Measurements from ENCODE around the gene CIB1. TPM values are rescaled to one million over a fixed set of nuclear protein-coding genes. Genes with fewer than 3 reads are reported as not detected.

The CIB1 gene
- total RNA-seq, 1 experiment from 2014 or later, result 23.0 TPM

DNA sequence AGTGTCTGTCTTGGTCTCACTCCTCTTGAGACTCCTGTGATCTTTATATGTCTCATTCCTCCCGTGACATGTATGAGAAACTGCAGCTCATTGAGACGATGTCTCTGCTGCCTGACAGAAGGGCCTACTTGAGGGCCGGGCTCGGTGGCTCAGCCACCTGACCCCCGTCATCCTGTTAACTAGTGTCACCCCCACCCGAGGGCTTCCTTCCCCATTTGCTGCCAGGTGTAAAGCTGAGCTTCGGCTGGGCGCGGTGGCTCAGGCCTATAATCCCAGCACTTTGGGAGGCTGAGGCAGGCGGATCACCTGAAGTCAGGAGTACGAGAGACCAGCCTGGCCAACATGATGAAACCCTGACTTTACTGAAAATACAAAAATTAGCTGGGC is 19.9 kb downstream of the CIB1 start:
- no peak overlapping the region for H2AFZ ChIP-seq (ENCODE audit: low read length)
- no peaks in the 10 kb centered on the region; the same call in 1 of the 2 replicates for H3K79me2 ChIP-seq (ENCODE audit: insufficient read depth, low read length)
- no peak overlapping the region for H3K4me2 ChIP-seq (ENCODE audit: insufficient read depth, insufficient read length, low read length)
- H3K9ac ChIP-seq (ENCODE audit: extremely low read depth, insufficient read length, low read length), result no peak overlapping the region
- H2AK5ac ChIP-seq (ENCODE audit: insufficient read length, low read length), result no peak overlapping the region
- H3K18ac ChIP-seq (ENCODE audit: insufficient read length, low read depth, low read length), result no peak overlapping the region
- H3K14ac ChIP-seq (ENCODE audit: insufficient read depth, low read length), result no peak overlapping the region
- H3K4me1 Mint-ChIP-seq, result peaks cover 9 to 11% of the 10 kb centered on the region in 2 experiments
- H2BK120ac ChIP-seq (ENCODE audit: low read depth, low read length, poor library complexity, severe bottlenecking), result no peak overlapping the region
- no peak overlapping the region for H3K27ac ChIP-seq (ENCODE audit: insufficient read length, low read depth, low read length)
- H3T11ph ChIP-seq (ENCODE audit: low read length), result no peak overlapping the region
- H3K4me3 Mint-ChIP-seq, result no peak overlapping the region
- peaks cover 4% of the 10 kb centered on the region for H3K23me2 ChIP-seq (ENCODE audit: insufficient read length, low read depth, low read length, poor library complexity, severe bottlenecking)
- peak overlapping the region in 2 of 3 experiments; percentile 38 to 88; a peak in 4 of 7 replicates for H3K27ac Mint-ChIP-seq
- no peaks in the 10 kb centered on the region for H3K4me1 ChIP-seq (ENCODE audit: insufficient read depth, low read length)
- no peak overlapping the region for H2BK15ac ChIP-seq (ENCODE audit: low read depth, low read length)
- H3K27me3 ChIP-seq (ENCODE audit: insufficient read depth, low read length), result no peaks in the 10 kb centered on the region
- H4K8ac ChIP-seq (replicated peaks; ENCODE audit: insufficient read length, low read depth, low read length), result no peak overlapping the region
- H4K20me1 ChIP-seq (ENCODE audit: control insufficient read depth, insufficient read depth, insufficient read length), result no peaks in the 10 kb centered on the region
- no peak overlapping the region for H4K91ac ChIP-seq (ENCODE audit: insufficient read length, low read depth, low read length)
- no peak for DNase-seq
- TF ChIP-seq, protein P1, sequence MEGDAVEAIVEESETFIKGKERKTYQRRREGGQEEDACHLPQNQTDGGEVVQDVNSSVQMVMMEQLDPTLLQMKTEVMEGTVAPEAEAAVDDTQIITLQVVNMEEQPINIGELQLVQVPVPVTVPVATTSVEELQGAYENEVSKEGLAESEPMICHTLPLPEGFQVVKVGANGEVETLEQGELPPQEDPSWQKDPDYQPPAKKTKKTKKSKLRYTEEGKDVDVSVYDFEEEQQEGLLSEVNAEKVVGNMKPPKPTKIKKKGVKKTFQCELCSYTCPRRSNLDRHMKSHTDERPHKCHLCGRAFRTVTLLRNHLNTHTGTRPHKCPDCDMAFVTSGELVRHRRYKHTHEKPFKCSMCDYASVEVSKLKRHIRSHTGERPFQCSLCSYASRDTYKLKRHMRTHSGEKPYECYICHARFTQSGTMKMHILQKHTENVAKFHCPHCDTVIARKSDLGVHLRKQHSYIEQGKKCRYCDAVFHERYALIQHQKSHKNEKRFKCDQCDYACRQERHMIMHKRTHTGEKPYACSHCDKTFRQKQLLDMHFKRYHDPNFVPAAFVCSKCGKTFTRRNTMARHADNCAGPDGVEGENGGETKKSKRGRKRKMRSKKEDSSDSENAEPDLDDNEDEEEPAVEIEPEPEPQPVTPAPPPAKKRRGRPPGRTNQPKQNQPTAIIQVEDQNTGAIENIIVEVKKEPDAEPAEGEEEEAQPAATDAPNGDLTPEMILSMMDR (conservative IDR thresholded peaks at IDR 0.05), result no peak
- H3K27me3 Mint-ChIP-seq (ENCODE audit: low read depth), result no peaks in the 10 kb centered on the region
- no peaks in the 10 kb centered on the region for H3K79me1 ChIP-seq (ENCODE audit: insufficient read depth, low read depth, low read length, poor library complexity, severe bottlenecking)
- H3K9me3 ChIP-seq (ENCODE audit: control insufficient read depth, low read depth, low read length), result no peaks in the 10 kb centered on the region
- H2BK12ac ChIP-seq (ENCODE audit: insufficient read length, low read depth, low read length), result no peak overlapping the region
- H2BK5ac ChIP-seq (ENCODE audit: insufficient read length, low read length), result no peak overlapping the region
- no peak overlapping the region for H4K5ac ChIP-seq (ENCODE audit: insufficient read length, low read depth, low read length)
- no peak overlapping the region for H3K23ac ChIP-seq (ENCODE audit: insufficient read length, low read depth, low read length)
- no peak overlapping the region for H3K56ac ChIP-seq (ENCODE audit: insufficient read length, low read depth, low read length)
- WGBS (ENCODE audit: extremely low coverage, insufficient read length, low lambda C conversion rate), result no CpG with 5 or more reads among the region's 11 CpGs
- H3K4ac ChIP-seq (ENCODE audit: low read depth, low read length), result no peak overlapping the region
- no peak overlapping the region for H2BK20ac ChIP-seq (ENCODE audit: low read depth, low read length, poor library complexity, severe bottlenecking)
- no peaks in the 10 kb centered on the region for H3K9me3 Mint-ChIP-seq
- peaks cover 6 to 19% (median 13%) of the 10 kb centered on the region in 3 experiments; a peak in 5 of 7 replicates for H3K36me3 Mint-ChIP-seq (ENCODE audit: insufficient read depth in 1 of 3, low read depth in 3 of 3)

Measured in H9 (cell line).